ENCODE results near the gene PLPP1.

The PLPP1 gene

DNA sequence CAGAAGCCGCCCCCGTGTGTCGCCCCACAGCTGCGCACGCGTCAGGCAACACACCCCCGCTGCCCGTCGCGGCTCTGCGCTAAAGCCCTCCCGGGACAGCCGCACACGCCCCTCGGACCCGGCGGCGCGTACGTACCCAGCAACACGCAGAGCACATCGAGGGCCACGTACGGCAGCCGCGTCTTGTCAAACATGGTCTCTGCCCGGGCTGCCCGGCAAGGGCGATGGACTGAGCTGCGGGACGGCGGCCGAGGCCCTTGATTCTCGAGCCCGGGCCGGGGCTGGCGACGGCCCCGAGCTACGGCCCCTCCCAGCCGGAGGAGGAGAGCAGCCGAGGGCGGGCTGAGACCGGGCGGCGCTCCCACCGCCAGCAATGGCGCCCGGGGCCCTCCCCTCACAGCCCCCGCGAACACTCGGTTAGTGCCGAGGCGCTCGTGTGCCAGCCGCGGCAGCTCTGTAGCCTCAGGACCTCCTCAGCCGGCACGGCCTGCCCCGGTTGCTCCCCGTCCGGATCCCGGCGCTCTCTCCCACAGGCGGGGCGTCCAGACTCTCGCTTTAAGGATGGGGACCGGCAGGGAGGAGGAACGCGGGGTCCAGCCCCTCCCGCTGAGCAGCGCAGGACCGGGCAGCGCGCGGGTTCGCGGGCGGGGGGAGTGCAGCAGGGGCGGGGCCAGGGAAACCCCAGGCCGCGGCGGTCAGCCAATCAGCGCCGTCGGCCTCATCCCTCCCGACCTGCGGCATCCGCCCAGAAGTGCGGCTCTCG is at the start of gene PLPP1:
PLPP1 (minus strand) TSS at position 529 of the 763 bp plus-strand sequence; CDS start at position 194, 335 bp downstream.
- DNase-seq = peak; percentile 78

DNA sequence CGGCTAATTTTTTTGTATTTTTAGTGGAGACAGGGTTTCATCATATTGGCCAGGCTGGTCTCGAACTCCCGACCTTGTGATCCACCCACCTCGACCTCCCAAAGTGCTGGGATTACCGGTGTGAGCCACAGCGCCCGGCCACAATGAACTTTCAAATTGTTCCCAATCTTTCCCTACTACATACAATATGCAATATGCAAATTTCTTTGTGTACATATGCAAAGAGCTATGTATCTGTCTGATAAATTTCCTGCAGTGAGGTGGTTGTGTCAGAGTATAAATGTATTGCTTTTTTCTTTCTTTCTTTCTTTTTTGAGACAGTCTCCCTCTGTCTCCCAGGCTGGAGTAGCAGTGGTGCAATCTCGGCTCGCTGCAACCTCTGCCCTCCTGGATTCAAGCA is 48.8 kb upstream of the PLPP1 start:
- no peak for DNase-seq

DNA sequence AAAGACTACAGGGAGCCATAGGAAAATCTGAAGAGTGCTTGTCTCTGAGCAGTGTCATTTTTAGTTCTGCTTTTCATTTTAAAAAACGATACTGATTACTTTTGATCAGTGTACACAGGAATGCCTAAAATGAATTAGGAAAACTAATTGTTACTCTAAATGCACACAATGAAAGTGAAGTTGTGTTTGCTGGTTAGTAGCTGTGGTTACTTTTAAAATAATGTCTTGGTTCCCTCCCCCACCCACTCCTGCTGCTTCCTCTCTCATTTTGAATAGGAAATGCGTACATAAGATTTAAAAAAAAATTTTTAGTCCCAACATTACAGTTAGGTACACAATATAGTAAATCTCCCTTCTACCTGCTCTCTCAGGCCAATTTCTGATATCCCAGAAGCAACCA is 47.5 kb upstream of the PLPP1 start:
- DNase-seq = no peak

DNA sequence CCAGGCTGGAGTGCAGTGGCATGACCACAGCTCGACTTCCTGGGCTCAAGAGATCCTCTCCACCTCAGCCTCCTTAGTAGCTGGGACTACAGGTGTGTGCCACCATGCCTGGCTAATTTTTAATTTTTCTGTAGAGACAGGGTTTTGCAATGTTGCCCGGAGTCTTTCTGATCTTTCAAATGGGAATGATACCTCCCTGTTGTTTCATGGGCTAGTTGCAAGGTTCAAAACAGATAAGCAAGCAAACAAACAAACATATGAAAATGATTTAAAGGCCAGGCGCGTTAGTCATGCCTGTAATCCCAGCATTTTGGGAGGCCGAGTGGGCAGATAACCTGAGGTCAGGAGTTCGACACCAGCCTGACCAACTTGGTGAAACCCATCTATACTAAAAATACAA is 45.3 kb upstream of the PLPP1 start:
- no peak for DNase-seq

DNA sequence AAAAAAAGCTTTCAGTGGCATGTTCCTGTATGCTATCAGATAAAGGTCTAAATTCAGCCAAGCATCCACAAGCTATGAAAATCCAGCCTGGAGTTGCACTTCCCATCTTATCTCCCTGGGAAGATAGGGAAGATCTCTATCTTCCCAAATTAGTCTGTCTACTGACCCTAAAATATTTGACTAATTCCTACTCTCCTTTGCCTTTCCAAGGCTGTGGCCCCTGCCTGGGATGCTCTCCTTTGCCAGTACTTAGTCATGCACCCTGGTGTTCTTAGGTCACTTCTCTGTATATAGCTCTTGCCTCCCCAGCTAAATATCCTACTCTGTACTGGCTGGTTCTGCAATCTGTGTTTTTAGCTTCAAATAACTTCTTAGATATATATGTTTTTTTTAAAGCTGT is 44.0 kb upstream of the PLPP1 start:
- DNase-seq = no peak

DNA sequence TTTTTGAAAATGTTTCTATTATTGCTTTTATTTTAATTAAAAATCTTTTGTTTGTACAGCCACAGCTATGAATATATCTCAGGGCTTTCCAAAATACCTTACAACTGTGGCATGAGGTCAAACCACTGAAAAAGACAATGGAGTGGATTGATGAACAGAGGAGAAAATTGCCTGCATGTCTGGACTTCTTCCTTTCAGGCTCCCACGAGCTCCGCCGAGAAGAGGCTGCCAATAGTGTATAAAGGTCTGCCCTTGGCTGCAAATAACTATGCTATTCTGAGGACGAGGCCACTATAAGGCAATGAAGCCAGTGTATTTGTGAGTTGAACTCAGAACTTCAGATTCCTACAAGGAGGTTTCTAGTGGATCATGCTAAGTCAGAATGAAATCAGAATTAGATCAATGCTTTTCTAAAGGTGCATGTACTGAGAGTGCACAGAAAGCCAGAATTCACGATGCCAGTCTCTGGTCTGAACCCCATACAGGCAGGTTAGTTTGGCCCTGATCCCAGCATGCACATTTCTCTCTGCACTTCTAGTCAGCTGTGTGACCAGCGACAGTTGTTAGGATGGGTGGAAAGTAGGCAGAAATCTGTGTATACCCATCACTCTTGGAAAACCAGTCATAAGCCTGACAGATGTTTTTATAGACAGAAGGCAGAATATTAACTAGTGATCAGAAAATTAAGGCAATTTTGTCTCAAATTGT is 42.7 kb upstream of the PLPP1 start:
- DNase-seq = no peak

DNA sequence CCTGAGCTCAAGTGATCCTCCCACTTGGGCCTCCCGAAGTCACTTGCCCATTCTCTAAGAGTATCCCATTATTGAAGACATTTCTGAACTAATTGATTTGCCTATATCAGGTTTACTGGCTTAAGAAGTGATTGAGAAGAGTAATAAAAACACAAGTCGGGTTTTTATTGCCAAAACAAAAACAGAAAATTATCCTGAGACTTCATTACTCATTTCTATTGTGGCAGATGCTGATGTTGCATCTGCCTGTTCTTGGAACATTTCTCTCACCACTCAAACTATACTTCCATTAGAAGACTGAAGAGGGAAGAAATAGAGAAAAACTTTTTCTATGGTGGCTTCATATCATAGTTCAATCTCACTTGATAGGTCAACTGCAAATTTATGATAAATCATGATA is 41.9 kb upstream of the PLPP1 start:
- no peak for DNase-seq

DNA sequence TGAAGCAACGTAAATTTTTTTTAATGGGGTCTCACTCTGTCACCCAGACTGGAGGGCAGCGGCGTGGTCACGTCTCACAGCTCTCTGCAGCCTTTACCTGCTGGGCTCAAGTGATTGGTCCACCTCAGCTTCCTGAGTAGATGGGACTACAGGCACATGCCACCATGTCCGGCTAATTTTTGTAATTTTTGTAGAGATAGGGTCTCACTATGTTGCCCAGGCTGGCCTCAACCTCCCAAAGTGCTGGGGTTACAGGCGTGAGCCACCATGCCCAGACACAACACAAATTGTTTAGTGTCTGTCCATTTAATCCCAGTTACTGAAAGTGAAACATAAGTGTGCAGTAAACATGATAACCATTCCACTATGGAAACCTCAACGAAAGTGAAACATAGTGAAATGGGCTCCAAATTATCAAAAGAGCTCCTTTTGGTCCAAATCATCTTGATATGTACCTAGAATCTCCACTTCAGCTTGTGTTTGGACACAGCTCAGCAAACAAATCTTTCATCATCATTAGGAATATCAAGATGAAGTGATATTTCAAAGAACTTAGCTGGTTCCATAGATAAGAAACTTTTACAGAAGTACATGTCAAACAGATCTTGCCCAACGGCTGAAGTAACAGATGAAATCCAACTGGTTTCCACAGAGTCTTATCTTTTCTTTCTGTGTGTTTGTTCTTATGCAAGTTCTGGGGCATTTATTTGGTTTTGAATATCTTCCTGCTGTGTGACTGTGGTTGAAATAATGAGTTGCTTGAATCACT is 41.2 kb upstream of the PLPP1 start:
- DNase-seq = no peak

DNA sequence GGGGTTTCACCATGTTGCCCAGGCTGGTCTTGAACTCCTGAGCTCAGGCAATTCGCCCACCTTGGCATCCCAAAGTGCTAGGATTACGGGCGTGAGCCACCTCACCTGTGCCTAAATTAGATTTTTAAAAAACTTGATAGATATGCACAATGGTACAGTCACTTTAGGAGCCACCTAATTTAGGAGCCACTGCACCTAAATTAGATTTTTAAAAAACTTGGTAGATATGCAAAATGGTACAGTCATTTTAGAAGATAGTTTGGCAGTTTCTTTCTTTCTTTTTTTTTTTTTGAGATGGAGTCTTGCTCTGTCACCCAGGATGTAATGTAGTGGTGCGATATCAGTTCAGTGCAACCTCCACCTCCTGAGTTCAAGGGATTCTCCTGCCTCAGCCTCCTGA is 37.8 kb upstream of the PLPP1 start:
- DNase-seq = no peak

DNA sequence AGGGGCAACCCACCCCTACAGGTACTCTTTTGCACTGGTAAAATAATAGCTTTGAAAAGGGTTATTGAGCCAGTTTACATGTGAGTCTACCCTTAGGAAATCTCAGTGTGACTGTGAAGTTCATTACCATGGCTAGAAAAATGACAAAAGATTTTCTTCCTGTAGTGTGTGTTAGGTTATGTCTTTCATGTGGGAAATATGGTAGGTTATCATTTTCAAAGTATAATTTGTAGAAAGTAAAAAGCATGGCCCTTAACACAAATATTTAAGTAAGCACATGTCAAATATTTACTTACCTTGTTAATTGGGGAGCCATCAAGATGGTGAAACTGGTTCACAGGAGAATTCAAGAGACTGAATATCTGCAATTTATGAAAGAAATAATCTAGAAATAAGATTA is 37.3 kb upstream of the PLPP1 start:
- DNase-seq = no peak

DNA sequence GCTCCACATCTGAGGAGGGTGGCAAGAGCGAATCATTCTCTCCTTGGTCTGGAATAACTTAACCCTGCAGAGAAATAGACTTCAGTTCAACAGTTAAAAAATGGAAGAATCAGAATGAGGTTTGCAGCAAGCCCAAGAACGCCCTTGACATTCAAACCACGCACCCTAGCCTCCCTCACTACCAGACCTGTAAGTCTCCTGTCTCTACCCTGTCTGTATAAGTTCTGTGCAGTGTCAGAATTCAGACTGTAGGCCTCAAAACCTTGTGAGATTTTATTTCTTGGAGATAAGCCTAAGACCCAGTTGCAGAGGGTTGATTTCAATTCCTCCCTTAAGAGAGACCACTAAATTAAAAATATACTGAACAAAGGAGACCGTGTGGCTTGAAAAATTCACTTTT is 35.8 kb upstream of the PLPP1 start:
- DNase-seq = no peak

DNA sequence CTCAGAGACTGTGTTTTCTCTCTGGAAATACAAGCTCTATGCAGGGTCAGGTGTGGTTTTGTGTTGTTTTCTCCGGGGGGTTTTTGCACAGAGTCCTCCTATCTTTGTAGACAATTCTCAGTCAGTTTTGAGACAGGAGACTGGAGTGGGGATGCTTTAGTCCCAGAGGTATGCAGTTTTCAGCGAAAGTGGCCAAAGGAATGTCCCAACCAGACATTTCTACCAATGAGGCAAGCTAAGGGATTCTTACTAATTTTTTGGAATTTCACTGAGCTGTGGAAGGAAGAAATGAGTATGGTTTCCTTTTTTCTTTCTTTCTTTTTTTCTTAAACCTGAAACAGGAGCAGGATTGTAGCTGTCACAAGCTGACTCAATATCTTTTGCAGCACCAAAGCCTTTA is 35.3 kb upstream of the PLPP1 start:
- no peak for DNase-seq

DNA sequence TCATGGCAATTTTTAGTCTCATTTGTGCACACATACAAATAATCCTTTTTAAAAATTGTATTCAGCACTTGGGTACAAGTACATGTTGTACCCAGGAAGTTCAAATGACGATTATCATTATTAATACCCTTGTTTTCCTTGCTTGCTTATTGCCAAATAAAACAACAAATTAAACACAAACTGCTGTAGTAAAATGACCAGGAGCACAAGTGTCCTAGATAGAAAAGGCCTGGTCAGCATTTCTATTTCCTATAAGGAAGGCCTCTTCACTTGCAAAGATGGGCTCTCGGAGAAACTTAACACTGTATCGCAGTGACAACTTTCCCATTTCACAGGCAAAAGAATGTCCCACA is 34.7 kb upstream of the PLPP1 start:
- no peak for DNase-seq

DNA sequence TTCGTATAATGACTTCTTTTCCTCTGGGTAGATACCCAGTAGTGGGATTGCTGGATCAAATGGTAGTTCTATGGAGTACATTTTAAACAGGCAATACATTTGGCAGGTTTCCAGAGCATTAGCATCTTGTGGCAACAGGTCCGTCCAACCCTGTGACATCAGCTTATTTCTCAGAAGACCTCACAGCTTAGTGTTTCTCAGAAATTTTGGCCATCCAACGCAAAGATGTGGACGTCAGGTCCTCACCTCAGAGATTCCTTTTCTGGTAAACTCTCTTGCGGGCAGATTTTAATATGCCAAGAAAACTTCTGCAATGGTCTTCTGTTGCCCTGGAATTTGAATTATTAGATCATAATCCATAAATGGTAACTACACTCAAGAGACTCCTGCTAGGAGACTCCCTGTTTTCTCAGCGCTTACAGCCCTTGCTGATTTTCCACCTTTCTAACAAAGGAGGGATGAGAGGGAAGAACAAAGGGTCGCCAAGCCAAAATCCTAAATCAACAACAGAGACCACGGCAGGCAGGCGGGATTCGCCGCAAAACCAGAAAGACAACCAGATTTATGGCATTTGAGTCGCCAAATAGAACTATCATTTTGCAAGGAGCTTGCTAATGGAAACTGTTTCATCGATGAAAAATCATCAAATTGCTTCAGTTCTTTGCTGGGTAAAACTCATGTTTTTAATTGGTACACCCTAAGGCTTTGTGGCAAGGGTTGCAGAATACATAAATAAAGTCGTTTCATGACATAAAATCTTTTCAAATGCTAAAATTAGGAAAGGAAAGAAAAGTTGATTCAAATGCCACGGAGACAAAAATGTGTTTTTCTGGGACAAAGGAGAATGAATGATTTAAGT is 34.1 kb upstream of the PLPP1 start:
- DNase-seq = no peak

DNA sequence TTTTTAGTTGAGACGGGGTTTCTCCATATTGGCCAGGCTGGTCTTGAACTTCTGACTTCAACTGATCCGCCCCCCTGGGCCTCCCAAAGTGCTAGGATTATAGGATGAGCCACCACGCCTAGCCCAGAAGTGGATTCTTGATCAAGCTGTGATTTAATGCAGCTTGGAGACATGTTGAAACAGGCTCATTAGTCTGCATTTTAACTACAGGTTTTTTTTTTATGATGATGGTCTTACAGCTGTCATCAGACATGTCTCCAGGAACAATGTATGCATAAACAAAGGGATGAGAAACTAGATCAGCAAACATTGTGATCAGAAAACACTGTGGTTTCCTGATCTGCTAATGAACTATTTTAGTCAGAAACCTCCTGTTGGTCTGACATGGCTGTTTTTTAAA is 30.0 kb upstream of the PLPP1 start:
- DNase-seq = no peak

DNA sequence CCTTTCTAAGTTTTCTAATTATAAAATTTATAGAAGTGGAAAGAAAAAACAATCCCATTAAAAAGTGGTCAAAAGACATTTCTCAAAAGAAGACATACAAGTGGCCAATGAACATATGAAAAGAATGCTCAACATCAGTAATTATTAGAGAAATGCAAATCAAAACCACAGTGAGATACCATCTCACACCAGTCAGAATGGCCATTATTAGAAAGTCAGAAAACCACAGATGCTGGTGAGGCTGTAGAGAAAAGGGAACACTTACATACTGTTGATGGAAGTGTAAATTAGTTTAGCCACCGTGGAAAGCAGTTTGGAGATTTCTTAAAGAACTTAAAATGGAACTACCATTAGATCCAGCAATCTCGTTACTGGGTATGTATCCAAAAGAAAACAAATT is 23.7 kb upstream of the PLPP1 start:
- no peak for DNase-seq

DNA sequence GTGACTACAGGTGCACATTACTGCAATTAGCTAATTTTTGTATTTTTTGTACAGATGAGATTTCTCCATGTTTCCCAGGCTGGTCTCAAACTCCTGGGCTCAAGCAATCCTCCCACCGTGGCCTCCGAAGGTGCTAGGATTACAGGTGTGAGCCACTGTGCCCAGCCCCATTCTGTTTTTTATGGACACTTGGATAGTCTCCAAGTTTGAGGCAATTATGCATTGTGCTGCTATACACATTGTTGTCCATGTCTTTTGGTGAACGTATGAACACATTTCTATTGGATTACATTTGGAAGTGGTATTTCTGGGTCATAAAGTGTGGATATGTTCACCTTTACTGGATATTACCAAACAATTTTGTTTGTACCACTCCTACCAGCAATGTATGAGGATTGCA is 22.4 kb upstream of the PLPP1 start:
- no peak for DNase-seq

DNA sequence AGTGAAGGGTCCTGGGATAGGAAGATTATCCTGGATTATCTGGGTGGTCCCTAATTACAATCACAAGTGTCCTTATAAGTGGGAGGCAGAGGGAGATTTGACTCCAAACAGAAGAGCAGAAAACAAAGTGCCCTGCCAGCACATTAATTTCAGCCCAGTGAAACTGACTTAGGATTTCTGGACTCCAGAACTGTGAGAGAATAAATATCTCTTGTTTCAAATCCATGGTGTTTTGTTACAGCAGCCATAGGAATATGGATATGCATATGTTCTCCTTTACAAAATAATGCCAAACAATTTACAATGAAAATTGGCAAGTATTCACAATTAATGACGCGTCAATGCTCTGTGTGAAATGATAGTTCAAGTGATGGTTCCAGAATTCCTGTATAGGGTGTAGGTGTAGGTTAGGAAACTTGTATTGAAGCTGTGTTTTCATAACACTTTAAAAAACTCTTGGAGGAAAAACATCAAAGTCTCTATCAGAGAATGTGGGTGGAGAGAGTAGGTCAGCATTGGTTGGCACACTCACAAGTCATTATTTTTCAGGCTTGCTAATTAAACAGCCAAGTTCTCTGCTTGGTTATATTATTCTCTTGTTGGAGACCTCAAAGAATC is 19.9 kb upstream of the PLPP1 start:
- no peak for DNase-seq

DNA sequence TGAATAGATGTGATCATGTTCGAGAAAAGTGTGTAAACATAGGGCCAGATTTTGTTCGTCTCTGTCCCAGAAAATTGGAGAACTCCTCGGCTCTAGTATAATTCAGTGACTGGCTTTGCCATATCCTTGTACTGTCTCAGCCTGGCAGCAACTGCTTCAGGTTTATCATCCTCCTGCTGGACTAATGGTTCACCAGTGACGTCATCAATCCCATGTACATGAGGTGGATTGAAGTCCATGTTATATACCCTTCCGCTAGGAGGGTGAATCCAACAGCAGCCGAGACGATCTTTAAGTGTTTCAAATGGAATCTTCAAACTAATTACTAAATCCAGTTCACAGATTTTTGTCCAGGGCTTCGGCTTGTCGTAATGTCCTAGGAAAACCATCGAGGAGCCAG is 17.1 kb upstream of the PLPP1 start:
- DNase-seq = no peak

DNA sequence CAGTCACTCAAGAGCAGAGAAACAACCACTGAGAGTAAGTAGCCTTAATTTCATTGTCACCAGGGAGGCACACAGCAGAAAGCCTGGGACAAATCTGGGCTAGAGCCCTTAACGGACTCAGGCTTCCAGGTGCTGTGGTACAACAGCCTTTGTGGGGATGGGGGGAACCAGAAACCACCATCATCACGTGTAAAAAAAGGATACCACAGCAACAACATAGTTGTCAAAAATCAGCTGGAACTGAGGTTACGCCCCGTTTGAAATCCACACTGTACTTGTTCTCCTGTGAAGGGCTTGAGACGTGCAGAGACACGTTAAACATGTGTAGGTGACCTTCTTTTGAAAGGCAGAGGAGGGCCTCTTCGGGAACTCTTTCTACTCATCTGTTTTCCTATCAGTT is 16.6 kb upstream of the PLPP1 start:
- DNase-seq = no peak

DNA sequence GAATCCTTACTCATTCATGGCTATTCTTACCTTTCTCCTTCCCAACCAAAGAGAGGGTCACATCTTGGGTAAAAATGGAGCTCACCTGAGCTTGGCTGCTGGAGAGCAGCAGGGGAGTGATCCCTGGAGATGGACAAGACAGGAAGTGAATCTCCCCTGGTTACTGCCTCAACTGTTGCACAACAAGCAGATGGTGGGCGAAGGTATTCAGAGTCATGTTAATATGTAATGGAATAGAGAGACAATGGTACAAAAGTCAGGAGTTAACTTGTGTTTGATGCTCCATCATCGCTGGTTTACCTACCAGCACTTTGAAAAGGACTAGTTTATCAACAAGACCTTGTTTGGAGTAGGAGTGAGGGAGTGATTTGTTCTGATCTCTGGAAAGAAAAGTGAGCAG is 13.0 kb upstream of the PLPP1 start:
- no peak for DNase-seq

DNA sequence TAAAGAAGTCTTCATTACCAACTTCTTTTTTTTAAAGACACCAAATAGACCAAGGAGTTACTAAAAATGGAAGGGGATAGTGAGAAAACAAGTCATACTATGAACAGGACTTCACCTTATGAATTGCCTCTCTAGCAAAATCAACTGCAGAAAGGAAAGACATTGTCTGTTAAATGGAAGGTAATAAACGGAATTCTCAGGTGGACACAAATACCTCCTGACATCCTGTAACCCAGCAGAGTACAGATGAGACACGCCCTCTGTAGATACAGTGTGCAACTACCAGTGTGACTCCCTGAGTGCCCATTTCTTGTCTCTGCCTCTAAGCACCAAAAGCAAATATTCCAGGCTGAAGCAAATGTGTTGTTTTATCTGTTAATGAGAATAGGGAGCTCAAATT is 12.2 kb upstream of the PLPP1 start:
- DNase-seq = no peak

DNA sequence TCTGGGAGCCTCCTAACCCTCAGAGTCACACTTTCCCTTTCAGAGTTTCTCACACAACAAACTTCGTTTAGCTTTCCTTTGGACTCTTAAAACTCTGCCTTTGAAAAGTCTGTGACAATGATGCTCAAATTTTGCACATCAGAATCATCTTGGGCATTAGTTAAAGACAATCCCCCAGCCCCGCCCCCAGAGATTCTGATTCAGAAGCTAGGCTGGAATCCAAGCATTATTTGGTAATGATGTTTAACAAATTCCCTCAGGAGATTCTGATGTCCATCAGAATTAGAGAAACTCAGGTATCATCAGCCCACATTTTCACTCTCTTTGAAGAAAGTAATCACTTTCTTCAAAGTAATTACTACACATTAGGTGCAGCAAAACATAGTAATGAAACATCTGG is 9.6 kb upstream of the PLPP1 start:
- no peak for DNase-seq
